ENCODE measurements around the gene ABCB1. TPM values are rescaled to one million over a fixed set of nuclear protein-coding genes. Genes with fewer than 3 reads are reported as not detected.
A peak's percentile ranks its signal among the peaks of the same experiment; 100 is the strongest.

The ABCB1 gene
- total and polyA plus RNA-seq, 2 of the 13 experiments (the other 11 are each of a cell fraction or from before 2014, with no cell fraction given), result 42.8 to 52.6 TPM

- TF ChIP-seq PRDM10 (CRISPR knock-in tag; IDR thresholded peaks at IDR 0.05; ENCODE audit: low read depth), result no peak
- TF ChIP-seq RARG (CRISPR knock-in tag; IDR thresholded peaks at IDR 0.05; ENCODE audit: low read depth), result no peak
- TF ChIP-seq TBL1XR1 (IDR thresholded peaks at IDR 0.05; ENCODE audit: borderline replicate concordance, low read length, partially characterized antibody), result no peak
- TF ChIP-seq FLYWCH1 (CRISPR knock-in tag; IDR thresholded peaks at IDR 0.05), result no peak; the same call in 1 of the 2 replicates
- 0 out of 2 replicates have a peak, but pooled peaks have one; percentile 82 for TF ChIP-seq CHCHD3 (CRISPR knock-in tag; IDR thresholded peaks at IDR 0.05)
- peak; percentile 85; the same call in 1 of the 2 replicates for TF ChIP-seq NFKB2 (CRISPR knock-in tag; IDR thresholded peaks at IDR 0.05; ENCODE audit: borderline replicate concordance)
- TF ChIP-seq HCFC1 (IDR thresholded peaks at IDR 0.05; ENCODE audit: low read depth, low read length), result no peak
- TF ChIP-seq DNMT3B (CRISPR knock-in tag; conservative IDR thresholded peaks at IDR 0.05), result no peak
- TF ChIP-seq SNAPC2 (CRISPR knock-in tag; IDR thresholded peaks at IDR 0.05), result no peak; the same call in 1 of the 2 replicates
- no peak for TF ChIP-seq RBM22 (optimal IDR thresholded peaks at IDR 0.05; ENCODE audit: low read length)
- no peak for TF ChIP-seq MIER2 (CRISPR knock-in tag; IDR thresholded peaks at IDR 0.05)
- no peak for TF ChIP-seq NFAT5 (CRISPR knock-in tag; IDR thresholded peaks at IDR 0.05)
- TF ChIP-seq REST (IDR thresholded peaks at IDR 0.05; ENCODE audit: borderline replicate concordance in 1 of 2, low read depth in 1 of 2, low read length in 2 of 2), result peak in 1 of 2 experiments; percentile 13; a peak in 1 of 4 replicates
- TF ChIP-seq SMC3 (IDR thresholded peaks at IDR 0.05; ENCODE audit: low read length), result no peak
- no peak for TF ChIP-seq NCOA5 (CRISPR knock-in tag; IDR thresholded peaks at IDR 0.05)
- TF ChIP-seq ZNF180 (CRISPR knock-in tag; IDR thresholded peaks at IDR 0.05; ENCODE audit: borderline replicate concordance, low read depth), result no peak
- peak; percentile 59 to 81; a peak in 3 of 4 replicates for TF ChIP-seq POLR2A (IDR thresholded peaks at IDR 0.05; ENCODE audit: insufficient read depth in 1 of 2, low read depth in 2 of 2, low read length in 2 of 2)
Measured at GRCh38 chr7:87475359-87476178, 125.1 kb downstream of the ABCB1 start, which contains the start of gene ABCB4 (continued).
